CD14-positive monocyte (primary cell): ENCODE data around the gene CREBBP. TPM values are rescaled to one million over a fixed set of nuclear protein-coding genes. Genes with fewer than 3 reads are reported as not detected.

Source experiments
- DNase-seq, 3 donors: peaks; one replicate each; pipeline ENCODE4 v3.0.0-alpha.2; 2011 to 2022
- H2AFZ ChIP-seq: 2 replicates; pipeline ENCODE4 v1.6.0; 2012; ENCODE audit warnings: mild to moderate bottlenecking, low read depth, low read length, inconsistent platforms; ENCODE audit not compliant: insufficient read depth, poor library complexity, severe bottlenecking
- H3K27ac ChIP-seq, 2 donors: 1 replicate in 1 of 2; 2 replicates in 1 of 2; pipeline ENCODE4 v1.5.1; 2012 to 2013; ENCODE audit warnings: low read length in 2 of 2, control low read depth in 1 of 2, inconsistent platforms in 1 of 2, low read depth in 1 of 2, mild to moderate bottlenecking in 1 of 2
- H3K27me3 ChIP-seq, 2 donors: one replicate each; pipeline versions ENCODE4 v1.6.0 to v1.6.1; 2011 to 2013; ENCODE audit warnings: low read length in 2 of 2; ENCODE audit not compliant: control insufficient read depth in 2 of 2, insufficient read depth in 2 of 2
- H3K36me3 ChIP-seq, 2 donors: replicated peaks in 1 of 2; 1 replicate in 1 of 2; 2 replicates in 1 of 2; pipeline versions ENCODE4 v1.5.1 to v1.6.1; 2012 to 2013; ENCODE audit warnings: low read length in 2 of 2, control low read depth in 1 of 2, inconsistent platforms in 1 of 2, mild to moderate bottlenecking in 1 of 2; ENCODE audit not compliant: insufficient read depth in 2 of 2, control insufficient read depth in 1 of 2
- H3K4me1 ChIP-seq, 2 donors: 1 replicate in 1 of 2; 2 replicates in 1 of 2; pipeline versions ENCODE4 v1.5.1 to v1.6.1; 2012 to 2013; ENCODE audit warnings: low read length in 2 of 2, control low read depth in 1 of 2, inconsistent platforms in 1 of 2, mild to moderate bottlenecking in 1 of 2, moderate library complexity in 1 of 2; ENCODE audit not compliant: insufficient read depth in 2 of 2, control insufficient read depth in 1 of 2
- H3K4me2 ChIP-seq: replicated peaks from 2 replicates; pipeline ENCODE3; 2012; ENCODE audit warnings: low read length, moderate library complexity, mild to moderate bottlenecking; ENCODE audit not compliant: poor library complexity, severe bottlenecking; ENCODE audit errors: extremely low read depth
- H3K4me3 ChIP-seq, 3 experiments: fragments of 200-600 bp in 1 of 3; sonication (generic) in 1 of 3; replicated peaks in 1 of 3; 1 replicate in 2 of 3; 2 replicates in 1 of 3; pipeline ENCODE4 v1.5.1; 2011 to 2013; ENCODE audit warnings: low read length in 3 of 3, mild to moderate bottlenecking in 3 of 3, control low read depth in 2 of 3, low read depth in 2 of 3, inconsistent platforms in 1 of 3, moderate library complexity in 1 of 3
- H3K79me2 ChIP-seq: 2 replicates; pipeline ENCODE4 v1.6.0; 2012; ENCODE audit warnings: mild to moderate bottlenecking, control low read depth, inconsistent platforms, low read length, moderate library complexity; ENCODE audit not compliant: insufficient read depth
- H3K9ac ChIP-seq: 2 replicates; pipeline ENCODE4 v1.6.0; 2017; ENCODE audit warnings: low read length, mild to moderate bottlenecking; ENCODE audit not compliant: insufficient read depth, poor library complexity, severe bottlenecking
- H3K9me3 ChIP-seq, 2 donors: replicated peaks in 1 of 2; 1 replicate in 1 of 2; 2 replicates in 1 of 2; pipeline versions ENCODE4 v1.5.1 to v1.6.1; 2012 to 2013; ENCODE audit warnings: low read length in 2 of 2, control low read depth in 1 of 2; ENCODE audit not compliant: control insufficient read depth in 1 of 2, insufficient read depth in 1 of 2
- H4K20me1 ChIP-seq: 2 replicates; pipeline ENCODE4 v1.6.0; 2012; ENCODE audit warnings: mild to moderate bottlenecking, low read length, control low read depth, moderate library complexity; ENCODE audit not compliant: insufficient read depth
- H3K27ac Mint-ChIP-seq, 7 donors: one replicate each; pipeline ENCODE4 v1.8.0; 2020; ENCODE audit warnings: mild to moderate bottlenecking in 7 of 7, mixed read lengths in 7 of 7, moderate library complexity in 6 of 7, inconsistent platforms in 2 of 7
- H3K27me3 Mint-ChIP-seq, 3 donors: one replicate each; pipeline ENCODE4 v1.8.0; 2021 to 2022; ENCODE audit warnings: low read depth in 3 of 3, mild to moderate bottlenecking in 3 of 3, mixed read lengths in 3 of 3, moderate library complexity in 3 of 3, inconsistent platforms in 1 of 3
- H3K36me3 Mint-ChIP-seq, 2 donors: one replicate each; pipeline ENCODE4 v1.8.0; 2020; ENCODE audit warnings: mixed read lengths in 2 of 2, inconsistent platforms in 1 of 2, mild to moderate bottlenecking in 1 of 2
- H3K4me1 Mint-ChIP-seq: one replicate; pipeline ENCODE4 v1.8.0; 2020; ENCODE audit warnings: mild to moderate bottlenecking, mixed read lengths
- H3K4me3 Mint-ChIP-seq, 2 donors: one replicate each; pipeline ENCODE4 v1.8.0; 2020; ENCODE audit warnings: mild to moderate bottlenecking in 2 of 2, mixed read lengths in 2 of 2, moderate library complexity in 1 of 2
- H3K9me3 Mint-ChIP-seq, 7 donors: one replicate each; pipeline ENCODE4 v1.8.0; 2020 to 2022; ENCODE audit warnings: mixed read lengths in 7 of 7, mild to moderate bottlenecking in 6 of 7, moderate library complexity in 6 of 7, inconsistent platforms in 2 of 7
- CTCF ChIP-seq: fragments of 200-600 bp; IDR thresholded peaks from one replicate; pipeline ENCODE4 v1.8.0; 2022; ENCODE audit warnings: antibody characterized with exemption, mild to moderate bottlenecking
- WGBS: methylation state at CpG from one replicate; pipeline ENCODE4 v1.1.5; 2013; ENCODE audit warnings: missing lambda C conversion rate; ENCODE audit not compliant: insufficient coverage; 5-methylcytosine and 5-hydroxymethylcytosine counted together
- intact Hi-C, 2 donors: fragments of 100-400 bp; cut with micrococcal nuclease; formaldehyde crosslinking; loops; one replicate each; pipeline versions ENCODE4 v1.15.0 to v1.15.1; 2023
- polyA plus RNA-seq, 3 donors: library from polyadenylated mRNA; depleted of rRNA in 1 of 3; unstranded in 2 of 3; stranded (reverse) in 1 of 3; fragments of 300-500 nt in 2 of 3; fragments of >200 nt in 1 of 3; fragmentation: Illumina TruSeq in 2 of 3; gene quantifications; 1 replicate in 2 of 3; 2 replicates in 1 of 3; pipeline ENCODE4 v1.2.3, GENCODE V29; 2012 to 2021

The CREBBP gene
- polyA plus RNA-seq, 3 donors = 2.1 to 26.9 (median 6.2) TPM

- peaks cover 49% of the 10 kb centered on the region for H3K4me1 Mint-ChIP-seq
- H3K4me3 Mint-ChIP-seq = peak overlapping the region; percentile 91 to 96
- H3K9ac ChIP-seq = peak overlapping the region; percentile 80
- peaks cover 54% of the 10 kb centered on the region for H4K20me1 ChIP-seq
- peaks cover 35 to 47% of the 10 kb centered on the region in 2 donors for H3K4me1 ChIP-seq
- peaks cover 0 to 14% of the 10 kb centered on the region in 2 donors for H3K36me3 ChIP-seq
- intact Hi-C loops = loop anchor here (2.0 to 10.0 kb wide), 3 partner anchors 23 to 185 kb away; no protein-coding TSS in a partner anchor
- peak overlapping the region; percentile 99 for H3K4me2 ChIP-seq
- TF ChIP-seq CTCF = no peak
- H3K9me3 ChIP-seq = no peaks in the 10 kb centered on the region
- DNase-seq = peak; percentile 16 to 31 (median 25)
- WGBS = 1% methylated on average over 49 of the region's 50 CpGs
- H3K4me3 ChIP-seq = peak overlapping the region; percentile 57 to 88 (median 82)
- peaks cover 0 to 2% (median 0%) of the 10 kb centered on the region in 7 donors for H3K9me3 Mint-ChIP-seq
- no peak overlapping the region for H2AFZ ChIP-seq
- H3K36me3 Mint-ChIP-seq = peaks cover 17 to 22% of the 10 kb centered on the region in 2 donors
- H3K27ac ChIP-seq = peak overlapping the region; percentile 34 to 66
- peaks cover 0 to 7% of the 10 kb centered on the region in 2 donors for H3K27me3 ChIP-seq
- peaks cover 55% of the 10 kb centered on the region for H3K79me2 ChIP-seq
- H3K27me3 Mint-ChIP-seq = peaks cover 4 to 20% (median 11%) of the 10 kb centered on the region in 3 donors
- peak overlapping the region in 6 of 7 donors; percentile 57 to 90 (median 76) for H3K27ac Mint-ChIP-seq
These were observed 1.1 kb downstream of the CREBBP start for GRCh38 chr16:3879258-3879886.

GRCh38 chr16:3878610-3879009, 1.9 kb downstream of the CREBBP start:
- Histone ChIP-seq H3K36me3 (peaks cover 0 to 18% of the 10 kb centered on the region in 2 donors), H3K4me3 (peak overlapping the region; percentile 57 to 88 (median 82)), H3K9ac (peak overlapping the region; percentile 80), H2AFZ (no peak overlapping the region), H3K4me1 (peaks cover 35 to 54% of the 10 kb centered on the region in 2 donors), H3K9me3 (no peaks in the 10 kb centered on the region), H3K79me2 (peaks cover 62% of the 10 kb centered on the region), H4K20me1 (peaks cover 62% of the 10 kb centered on the region), H3K27me3 (peaks cover 0 to 7% of the 10 kb centered on the region in 2 donors), H3K27ac (peak overlapping the region in 1 of 2 donors; percentile 66), H3K4me2 (peak overlapping the region; percentile 99)
- TF ChIP-seq CTCF = no peak
- peak in 2 of 3 donors; percentile 25 to 55 for DNase-seq
- intact Hi-C loops = loop anchor here (2.0 to 10.0 kb wide), 3 partner anchors 22 to 184 kb away; no protein-coding TSS in a partner anchor
- peaks cover 57% of the 10 kb centered on the region for H3K4me1 Mint-ChIP-seq
- 0% methylated on average over 5 of the region's 8 CpGs for WGBS
- H3K4me3 Mint-ChIP-seq = peak overlapping the region; percentile 91 to 96
- H3K36me3 Mint-ChIP-seq = peaks cover 18 to 24% of the 10 kb centered on the region in 2 donors
- peaks cover 4 to 15% (median 10%) of the 10 kb centered on the region in 3 donors for H3K27me3 Mint-ChIP-seq
- H3K27ac Mint-ChIP-seq = peak overlapping the region; percentile 60 to 90 (median 72)
- H3K9me3 Mint-ChIP-seq = no peaks in the 10 kb centered on the region
